NCI-H2196 treated with DMSO at 0.1 percent for 48 hours (cell line): ENCODE data around the gene PYGM.

Experiments
- DNase-seq: peaks from one replicate; lab custom pipeline; 2025; ENCODE audit not compliant: unreplicated experiment; lab: John Stamatoyannopoulos, UW

The PYGM gene

GRCh38 chr11:64768300-64768694 lies 8.5 kb upstream of the PYGM start:
- no peak for DNase-seq

GRCh38 chr11:64767344-64768299 lies 7.8 kb upstream of the PYGM start:
- peak; percentile 19 for DNase-seq

- no peak for DNase-seq
These were observed 7.1 kb upstream of the PYGM start for GRCh38 chr11:64766881-64767280.

- no peak for DNase-seq
These were observed 6.3 kb upstream of the PYGM start for GRCh38 chr11:64765851-64766665.

GRCh38 chr11:64765291-64765850 lies 5.6 kb upstream of the PYGM start:
- DNase-seq = no peak

GRCh38 chr11:64764753-64765152 lies 5.0 kb upstream of the PYGM start:
- DNase-seq = no peak

GRCh38 chr11:64764040-64764611 lies 4.4 kb upstream of the PYGM start:
- DNase-seq = no peak

GRCh38 chr11:64763526-64764039 lies 3.8 kb upstream of the PYGM start:
- DNase-seq = no peak

DNA sequence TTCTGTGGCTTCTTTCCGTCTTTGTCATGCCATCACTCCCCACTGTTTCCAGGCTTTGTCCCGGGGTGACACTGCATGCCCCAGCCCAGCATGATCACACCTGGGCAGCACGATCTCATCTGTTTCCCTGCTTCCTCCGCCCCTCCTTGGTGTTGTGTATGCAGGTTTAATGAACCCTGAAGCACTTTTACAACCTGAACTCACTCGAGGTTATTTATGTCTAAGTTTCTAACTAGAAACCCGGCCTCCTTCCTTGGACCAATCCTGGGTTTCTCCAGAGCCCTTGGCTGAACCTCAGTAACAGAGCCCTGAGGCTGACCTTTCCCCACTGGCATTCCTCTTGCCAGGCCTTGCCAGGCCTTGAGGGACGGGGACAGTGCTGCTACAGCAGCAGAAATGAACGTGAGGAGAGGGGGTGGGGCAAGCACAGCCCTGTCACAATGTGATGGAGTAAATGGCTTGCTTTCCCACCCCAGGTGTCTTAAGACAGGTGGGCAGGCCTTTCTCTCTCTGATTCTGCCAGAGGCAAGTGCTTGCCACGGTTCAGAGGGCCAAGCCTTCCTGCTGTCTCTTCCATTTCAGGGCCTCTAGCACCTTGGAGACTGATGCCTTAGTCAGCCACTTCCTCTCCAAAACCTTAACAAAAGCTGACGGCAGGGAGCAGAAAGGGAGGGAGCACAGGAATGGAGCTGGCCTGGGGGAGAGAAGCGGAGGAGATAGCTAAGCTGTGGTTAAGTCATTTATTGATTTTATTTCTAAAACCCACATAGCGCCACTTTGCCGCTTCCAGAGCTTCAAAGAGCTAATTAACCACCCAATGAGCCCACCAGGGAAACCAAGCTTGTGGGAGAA lies 3.1 kb upstream of the PYGM start:
- no peak for DNase-seq

DNA sequence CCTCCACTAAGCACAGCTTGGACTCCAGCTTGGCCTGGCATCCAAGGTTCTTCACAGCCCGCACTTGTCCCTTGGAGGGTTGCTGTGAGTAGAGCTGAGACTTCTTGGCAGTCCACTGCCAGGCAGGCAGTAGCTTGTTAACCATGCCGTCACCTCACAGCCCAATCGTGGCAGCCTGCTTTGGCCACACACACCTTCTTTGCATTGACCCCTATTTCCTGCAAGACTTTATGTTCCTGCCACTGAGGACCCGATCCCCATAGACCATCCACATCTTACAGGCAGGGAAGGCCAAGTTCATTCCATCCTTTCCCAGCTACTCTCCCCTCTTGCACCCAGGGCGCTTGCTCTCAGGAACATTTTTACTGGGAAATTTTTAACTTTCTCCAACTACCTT lies 2.5 kb upstream of the PYGM start:
- no peak for DNase-seq

- no peak for DNase-seq
These were observed 1.1 kb upstream of the PYGM start for GRCh38 chr11:64760759-64761420.

GRCh38 chr11:64759131-64759721 lies 548 bp downstream of the PYGM start:
- no peak for DNase-seq

- DNase-seq = no peak
These were observed 1.3 kb downstream of the PYGM start for GRCh38 chr11:64758330-64759079.

DNA sequence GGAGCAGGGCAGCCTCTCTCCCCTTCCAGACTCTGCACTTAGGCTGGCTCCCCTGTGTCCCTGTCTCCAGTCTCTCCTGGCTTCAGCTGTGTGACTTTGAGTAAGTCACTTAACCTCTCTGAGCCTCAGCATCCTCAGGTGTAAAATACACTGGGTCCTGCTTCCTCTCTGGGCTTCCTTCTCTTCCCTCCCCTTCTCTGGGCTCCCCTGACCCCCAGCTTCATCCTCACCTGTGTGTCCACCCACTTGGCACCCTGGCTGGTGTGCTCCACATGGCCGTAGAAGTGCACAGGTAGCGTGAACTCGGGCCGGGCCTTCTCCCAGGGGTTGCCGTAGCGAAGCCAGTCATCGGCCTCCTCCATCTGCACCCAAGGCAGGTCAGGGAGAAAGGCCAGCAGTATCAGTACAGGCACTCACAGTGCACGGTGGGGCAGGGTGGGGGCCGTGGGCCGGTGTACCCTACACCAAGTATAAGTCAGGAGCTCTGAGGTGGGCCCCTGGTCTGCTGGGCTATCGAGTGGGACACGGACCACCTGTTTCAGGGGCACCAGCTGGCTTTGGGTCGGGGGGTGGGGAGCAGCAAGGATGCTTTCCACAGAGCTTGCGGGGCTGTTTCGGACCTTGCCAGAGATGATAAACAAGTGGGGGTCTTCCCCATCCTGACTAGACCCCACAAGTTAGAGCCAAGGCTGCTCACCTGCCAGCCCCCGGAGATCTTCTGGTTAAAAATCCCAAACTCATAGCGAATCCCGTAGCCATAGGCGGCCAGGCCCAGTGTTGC lies 2.0 kb downstream of the PYGM start:
- no peak for DNase-seq

- no peak for DNase-seq
These were observed 4.0 kb downstream of the PYGM start for GRCh38 chr11:64755681-64756361.

GRCh38 chr11:64754919-64755662 lies 4.7 kb downstream of the PYGM start:
- DNase-seq = no peak
